HG03097 (cell line): ENCODE data around the gene GTF2E1.
"Not testable (repeated sequence)": the region's sequence is repeated elsewhere in the genome, so short reads cannot be mapped to it uniquely, and the experiment has no call there.

ENCODE experiments used
- ATAC-seq: cut with Tn5 transposase; IDR thresholded peaks from one replicate; pipeline ENCODE4 v1.9.1; 2021; ENCODE audit not compliant: unreplicated experiment, low FRiP score

GTF2E1 gene

GRCh38 chr3:120752865-120753264 lies 10.3 kb downstream of the GTF2E1 start:
- no peak for ATAC-seq

DNA sequence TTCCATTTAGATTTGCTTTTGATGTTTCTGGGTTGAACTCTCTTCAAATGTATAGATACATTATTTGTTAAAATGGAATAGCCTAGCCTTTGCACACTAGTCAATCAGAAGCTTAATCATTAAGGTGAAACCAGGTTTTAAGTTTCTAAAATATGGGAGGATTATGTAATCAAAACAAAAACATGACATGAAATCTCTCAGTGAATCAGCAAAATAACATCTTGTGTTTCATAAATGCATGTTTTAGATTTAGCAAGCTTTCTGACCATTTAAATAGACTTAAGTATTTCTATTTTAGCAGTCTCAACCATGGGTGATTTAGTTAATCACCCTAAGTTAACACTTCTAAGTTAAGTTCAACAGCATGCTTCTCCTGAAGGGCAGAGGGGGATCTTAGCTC lies 11.3 kb downstream of the GTF2E1 start:
- no peak for ATAC-seq

DNA sequence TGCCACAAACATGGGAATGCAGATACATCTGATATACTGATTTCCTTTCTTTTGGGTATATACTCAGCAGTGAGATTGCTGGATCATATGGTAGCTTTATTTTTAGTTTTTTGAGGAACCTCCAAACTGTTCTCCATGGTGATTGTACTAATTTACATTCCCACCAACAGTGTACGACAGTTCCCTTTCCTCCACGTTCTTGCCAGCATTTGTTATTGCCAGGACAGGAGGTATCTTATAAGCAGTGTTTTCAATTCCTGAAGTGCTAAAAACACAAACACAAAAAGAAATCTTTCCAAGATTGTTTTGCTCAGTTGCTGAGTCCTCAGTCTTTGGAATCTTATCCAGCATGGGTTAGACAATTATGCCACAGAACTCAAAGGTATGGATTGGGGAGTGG lies 13.5 kb downstream of the GTF2E1 start:
- no peak for ATAC-seq

GRCh38 chr3:120758551-120758950 lies 16.0 kb downstream of the GTF2E1 start:
- ATAC-seq = not testable (repeated sequence)

DNA sequence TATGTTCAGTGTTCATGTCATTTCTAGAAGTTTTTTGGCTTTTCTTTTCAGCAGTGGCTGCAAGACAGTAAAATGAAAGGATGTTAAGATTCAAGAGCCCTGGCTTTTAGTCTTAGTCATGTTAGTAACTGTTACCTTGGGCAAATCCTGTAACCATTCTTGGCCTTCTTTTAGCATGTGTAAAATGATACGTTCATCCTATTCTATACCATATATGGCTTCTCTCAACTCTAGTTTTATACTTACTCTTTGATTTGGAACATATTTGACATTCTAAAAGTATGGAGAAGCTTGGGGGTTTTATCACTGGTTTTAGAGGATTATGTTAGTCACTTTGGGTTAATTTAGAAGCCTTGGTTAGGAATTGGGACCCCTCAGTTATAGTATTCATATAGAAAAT lies 20.1 kb downstream of the GTF2E1 start:
- ATAC-seq = no peak

DNA sequence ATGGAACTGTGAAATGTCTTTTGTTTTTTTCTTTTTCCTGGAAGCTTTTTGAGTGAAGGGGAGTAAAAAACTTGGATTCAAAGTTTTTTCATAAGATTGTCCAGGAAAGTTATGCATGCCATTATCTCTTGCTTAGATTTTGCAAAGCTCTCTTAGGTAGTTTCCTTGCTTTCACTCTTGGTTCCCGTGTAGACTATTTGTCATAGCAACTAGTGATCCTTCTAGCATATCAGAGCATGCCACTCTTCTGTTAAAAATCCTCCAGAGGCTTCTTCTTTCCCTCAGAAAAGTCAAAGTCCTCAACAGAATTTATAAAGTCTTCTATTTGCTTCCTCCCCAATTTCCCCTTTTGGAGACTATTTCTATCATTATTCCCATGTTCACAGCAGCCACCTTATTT lies 21.1 kb downstream of the GTF2E1 start:
- peak; percentile 73 for ATAC-seq

GRCh38 chr3:120764206-120764605 lies 21.7 kb downstream of the GTF2E1 start:
- ATAC-seq = no peak

DNA sequence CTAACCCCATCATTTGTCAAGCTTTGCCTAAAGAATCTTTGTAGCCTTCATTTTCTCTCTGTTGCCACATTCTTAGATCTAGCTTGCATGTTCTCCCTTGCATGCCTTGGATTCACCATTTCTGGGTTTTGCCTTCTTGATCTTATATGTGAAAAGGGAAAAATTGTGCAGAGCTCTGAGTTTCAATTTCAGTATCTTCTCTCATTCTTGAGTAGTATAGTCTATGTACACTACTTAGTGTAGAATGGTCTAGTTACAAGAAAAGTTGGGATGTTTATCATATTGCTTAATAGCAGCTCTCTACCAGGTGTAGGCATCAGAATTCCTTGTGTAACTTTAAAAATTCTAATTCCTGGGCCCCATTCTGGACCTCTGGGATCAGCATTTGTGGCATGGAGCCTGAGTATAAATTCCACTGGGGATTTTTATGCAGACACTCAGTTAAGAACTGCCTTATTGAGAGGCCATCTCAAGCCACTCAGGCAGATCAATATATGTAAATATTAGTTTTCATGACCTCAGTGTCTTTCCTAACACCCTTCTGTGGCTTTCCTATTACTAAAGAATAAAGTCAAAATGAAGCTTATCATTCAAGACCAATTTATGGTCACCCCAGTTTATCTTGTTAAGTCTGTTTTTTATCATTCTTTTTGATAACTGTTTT lies 23.4 kb downstream of the GTF2E1 start:
- ATAC-seq = peak; percentile 63

DNA sequence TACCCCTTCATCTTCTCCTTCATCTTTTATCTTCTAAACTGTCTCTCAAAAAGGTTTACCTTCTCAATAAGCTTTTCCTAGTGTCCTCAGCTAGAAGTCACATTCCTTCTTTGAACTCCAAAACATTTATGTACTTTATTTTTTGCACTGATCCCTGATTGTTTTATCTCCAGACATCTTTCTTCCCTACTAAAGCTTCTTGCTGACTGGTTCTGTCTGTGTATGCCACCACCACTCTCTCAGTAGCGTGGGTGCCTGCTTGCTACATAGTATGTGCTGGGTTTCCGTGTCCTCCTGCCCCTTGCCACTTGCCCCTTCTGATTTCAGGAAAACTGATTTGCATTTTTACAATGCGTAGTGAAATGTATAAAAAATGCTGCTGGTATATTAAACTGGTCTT lies 24.0 kb downstream of the GTF2E1 start:
- no peak for ATAC-seq

DNA sequence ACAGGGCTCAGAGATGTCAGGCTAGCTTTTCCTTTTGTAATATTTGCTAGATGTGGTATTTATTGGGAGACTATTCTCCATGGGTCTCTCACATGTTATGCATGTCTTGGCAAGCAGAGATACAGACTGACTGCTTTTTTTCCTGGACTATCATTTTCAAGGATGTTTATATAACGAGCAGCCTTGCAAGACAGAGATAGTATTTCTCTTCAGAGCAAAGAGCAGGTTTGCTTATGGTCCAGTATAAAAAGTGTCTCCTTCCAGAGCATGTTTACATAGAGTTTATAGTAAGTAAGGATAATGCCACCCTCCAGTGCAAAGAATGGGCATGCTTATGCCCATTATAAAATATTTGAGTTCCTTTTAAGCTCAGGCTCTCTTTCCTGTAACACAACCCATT lies 24.6 kb downstream of the GTF2E1 start:
- no peak for ATAC-seq

DNA sequence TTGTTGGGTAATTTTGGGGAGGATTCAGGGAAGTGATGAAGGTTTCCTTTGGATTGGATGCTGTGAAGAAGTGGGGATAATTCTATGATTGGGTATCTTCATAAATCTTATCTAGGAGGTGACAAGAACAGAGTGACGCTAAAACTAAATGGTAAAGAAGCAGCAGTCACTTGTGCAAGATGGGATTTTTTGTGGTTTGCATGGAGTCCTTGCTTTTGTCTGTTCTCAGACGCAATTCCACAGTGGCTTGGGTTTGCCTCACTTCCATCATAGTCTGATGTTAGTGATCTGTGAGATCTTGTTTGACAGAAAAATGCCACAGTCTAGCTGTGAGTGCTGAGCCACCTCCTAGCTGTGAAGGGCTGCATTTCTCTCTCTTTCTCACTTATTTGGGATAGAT lies 26.9 kb downstream of the GTF2E1 start:
- ATAC-seq = no peak

- no peak for ATAC-seq
These were observed 28.3 kb downstream of the GTF2E1 start for GRCh38 chr3:120770891-120771290.

DNA sequence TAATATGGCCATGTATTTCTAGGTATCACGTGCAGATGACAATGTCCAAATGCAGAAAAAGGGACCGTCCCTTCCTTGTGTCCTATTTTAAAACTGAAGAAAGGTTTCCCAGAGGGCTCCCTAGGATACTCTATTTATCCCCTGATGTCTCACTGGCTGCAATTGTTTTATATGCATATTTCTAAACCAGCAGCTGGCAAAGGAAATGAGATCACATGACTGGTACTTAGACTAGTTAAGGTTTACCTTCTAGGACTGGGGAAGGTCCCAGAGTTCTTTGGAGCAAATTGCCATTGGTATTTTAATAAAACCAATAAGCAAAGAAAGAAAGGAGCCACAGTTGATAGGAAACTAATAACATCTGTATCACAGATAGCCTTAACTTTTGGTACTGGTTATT lies 29.5 kb downstream of the GTF2E1 start:
- ATAC-seq = no peak

DNA sequence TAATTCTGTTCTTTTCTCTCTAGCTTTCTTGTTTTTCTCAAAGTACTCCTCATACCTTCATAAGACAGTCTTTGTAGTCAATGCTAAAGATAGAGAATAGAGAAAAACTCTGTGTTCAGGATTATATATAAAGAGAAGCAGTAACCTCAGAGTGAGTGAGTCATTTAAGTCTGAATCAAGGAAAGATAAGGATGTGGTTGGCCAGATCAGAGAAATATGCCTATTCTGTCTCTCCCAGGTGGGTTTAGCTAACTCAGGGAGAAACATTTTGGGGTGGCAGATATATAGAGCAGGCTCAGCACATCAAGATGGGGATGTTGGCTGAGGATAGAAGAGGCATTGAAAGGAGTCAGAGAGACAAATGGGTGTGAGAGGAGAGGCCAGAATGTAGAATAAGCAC lies 31.4 kb downstream of the GTF2E1 start:
- peak; percentile 66 for ATAC-seq

DNA sequence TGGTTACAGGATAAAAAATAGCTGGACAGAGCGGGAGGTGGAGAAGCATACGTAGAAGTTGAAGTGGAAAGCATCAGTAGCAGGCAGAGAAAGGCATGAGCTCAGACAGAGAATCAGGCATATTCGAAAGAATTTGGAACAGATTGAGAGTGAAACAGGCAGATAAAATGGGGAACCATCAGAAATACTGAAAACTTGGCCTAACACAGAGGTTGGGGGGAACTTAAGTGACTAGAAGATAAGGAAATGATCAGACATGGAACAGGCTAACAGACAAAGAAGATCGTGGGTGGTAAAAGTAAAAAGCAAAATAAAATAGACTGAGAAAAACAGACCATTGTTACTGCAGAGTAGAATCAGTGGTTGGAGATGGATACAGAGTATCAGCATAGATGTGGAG lies 32.9 kb downstream of the GTF2E1 start:
- no peak for ATAC-seq

DNA sequence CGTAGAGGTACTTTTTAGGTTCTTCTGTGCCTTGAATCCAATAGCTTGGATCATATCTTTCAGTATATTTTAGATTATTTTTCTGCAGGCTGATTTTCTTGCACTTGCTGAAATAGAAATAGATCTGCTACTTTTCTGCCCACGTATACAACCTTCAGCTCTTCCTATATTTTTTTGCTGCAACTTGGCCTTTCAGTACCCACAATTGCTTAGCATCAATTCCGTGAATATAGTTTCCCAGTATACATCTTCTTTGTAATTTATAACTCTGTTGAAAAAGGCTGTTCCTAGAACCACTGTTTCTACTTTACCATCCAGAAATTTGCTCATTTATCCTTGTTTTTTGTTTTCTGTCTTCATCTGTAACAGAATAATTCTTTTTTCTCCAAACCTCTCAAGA lies 36.2 kb downstream of the GTF2E1 start:
- ATAC-seq = no peak

DNA sequence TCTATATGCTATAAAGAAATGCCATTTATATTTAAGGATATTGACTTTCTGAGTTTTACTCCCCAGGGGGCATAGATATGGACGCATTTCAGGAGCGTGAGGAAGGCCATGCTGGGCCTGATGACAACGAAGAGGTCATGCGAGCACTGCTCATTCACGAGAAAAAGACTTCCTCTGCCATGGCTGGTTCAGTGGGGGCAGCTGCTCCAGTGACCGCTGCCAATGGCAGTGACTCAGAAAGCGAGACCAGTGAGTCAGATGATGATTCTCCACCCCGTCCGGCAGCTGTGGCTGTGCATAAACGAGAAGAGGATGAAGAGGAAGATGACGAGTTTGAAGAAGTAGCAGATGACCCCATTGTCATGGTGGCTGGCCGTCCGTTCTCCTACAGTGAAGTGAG lies 38.4 kb downstream of the GTF2E1 start:
- peak; percentile 69 for ATAC-seq

DNA sequence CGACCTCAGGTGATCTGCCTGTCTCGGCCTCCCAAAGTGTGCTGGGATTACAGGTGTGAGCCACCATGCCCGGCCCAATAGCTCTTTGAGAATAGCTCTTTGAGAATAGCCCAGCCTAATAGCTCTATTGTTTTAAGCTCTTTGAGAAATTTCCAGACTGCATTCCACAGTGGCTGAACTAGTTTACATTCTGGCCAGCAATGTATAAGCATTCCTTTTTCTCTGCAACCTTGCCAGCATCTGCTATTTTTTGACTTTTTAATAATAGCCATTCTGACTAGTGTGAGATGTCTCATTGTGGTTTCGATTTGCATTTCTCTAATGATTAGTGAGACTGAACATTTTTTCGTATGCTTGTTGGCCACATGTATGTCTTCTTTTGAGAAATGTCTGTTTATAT lies 43.3 kb downstream of the GTF2E1 start:
- ATAC-seq = not testable (repeated sequence)

DNA sequence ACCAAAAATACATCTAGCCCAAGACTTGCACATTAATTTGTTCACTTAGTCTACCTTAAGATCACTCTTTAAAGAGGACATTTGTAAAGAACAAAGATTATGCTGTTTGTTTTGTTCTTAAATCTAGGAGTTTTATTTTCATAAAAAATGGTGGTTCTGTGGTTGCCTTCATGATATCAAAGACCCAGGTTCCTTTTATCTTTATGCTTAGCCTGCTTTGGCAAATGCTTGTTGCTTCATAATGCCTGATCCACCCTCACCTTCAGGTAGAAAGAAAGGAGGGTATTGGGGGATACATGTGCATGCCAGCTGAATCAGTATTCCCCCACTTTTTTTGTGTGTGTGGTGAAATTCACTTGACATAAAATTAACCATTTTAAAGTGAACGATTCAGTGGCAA lies 48.5 kb downstream of the GTF2E1 start:
- ATAC-seq = no peak

- ATAC-seq = no peak
These were observed 49.4 kb downstream of the GTF2E1 start for GRCh38 chr3:120791913-120792312.

- no peak for ATAC-seq
These were observed 51.1 kb downstream of the GTF2E1 start for GRCh38 chr3:120793601-120794000.

GRCh38 chr3:120795017-120795648 lies 52.6 kb downstream of the GTF2E1 start:
- peak; percentile 92 for ATAC-seq

DNA sequence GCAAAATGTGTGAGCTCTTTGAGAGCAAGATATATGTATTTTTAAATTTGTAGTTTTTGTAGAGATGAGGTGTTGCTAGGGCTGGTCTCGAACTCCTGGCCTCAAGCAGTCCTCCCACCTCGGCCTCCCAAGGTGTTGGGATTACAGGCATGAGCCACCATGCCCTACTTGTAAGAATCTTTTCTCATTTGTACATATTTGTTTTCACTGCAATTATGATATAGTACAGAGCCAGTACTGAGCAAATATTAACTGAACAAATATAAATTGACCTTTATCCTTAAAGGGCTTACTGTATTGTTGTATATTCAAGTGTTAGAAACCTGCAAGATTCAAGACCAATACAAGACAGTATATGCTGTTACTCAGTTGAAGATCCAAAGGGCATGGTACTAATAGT lies 53.4 kb downstream of the GTF2E1 start:
- ATAC-seq = no peak
